ENCODE data around the gene TMEM163.

Gene TMEM163

GRCh38 chr2:134413912-134414311, 304.9 kb downstream of the TMEM163 start:
- Histone ChIP-seq H3K4me3 (ENCODE audit: low read depth in 1 of 2, low read length in 1 of 2) (no peak overlapping the region), H3K4me1 (ENCODE audit: control insufficient read depth in 1 of 2, insufficient read depth in 1 of 2, low read depth in 1 of 2, low read length in 1 of 2) (peaks cover 30 to 32% of the 10 kb centered on the region in 2 experiments), H3K27me3 (no peaks in the 10 kb centered on the region), H3K36me3 (peaks cover 9% of the 10 kb centered on the region), H3K9me3 (no peaks in the 10 kb centered on the region), H3K27ac (no peak overlapping the region)
- TF ChIP-seq, protein P1, sequence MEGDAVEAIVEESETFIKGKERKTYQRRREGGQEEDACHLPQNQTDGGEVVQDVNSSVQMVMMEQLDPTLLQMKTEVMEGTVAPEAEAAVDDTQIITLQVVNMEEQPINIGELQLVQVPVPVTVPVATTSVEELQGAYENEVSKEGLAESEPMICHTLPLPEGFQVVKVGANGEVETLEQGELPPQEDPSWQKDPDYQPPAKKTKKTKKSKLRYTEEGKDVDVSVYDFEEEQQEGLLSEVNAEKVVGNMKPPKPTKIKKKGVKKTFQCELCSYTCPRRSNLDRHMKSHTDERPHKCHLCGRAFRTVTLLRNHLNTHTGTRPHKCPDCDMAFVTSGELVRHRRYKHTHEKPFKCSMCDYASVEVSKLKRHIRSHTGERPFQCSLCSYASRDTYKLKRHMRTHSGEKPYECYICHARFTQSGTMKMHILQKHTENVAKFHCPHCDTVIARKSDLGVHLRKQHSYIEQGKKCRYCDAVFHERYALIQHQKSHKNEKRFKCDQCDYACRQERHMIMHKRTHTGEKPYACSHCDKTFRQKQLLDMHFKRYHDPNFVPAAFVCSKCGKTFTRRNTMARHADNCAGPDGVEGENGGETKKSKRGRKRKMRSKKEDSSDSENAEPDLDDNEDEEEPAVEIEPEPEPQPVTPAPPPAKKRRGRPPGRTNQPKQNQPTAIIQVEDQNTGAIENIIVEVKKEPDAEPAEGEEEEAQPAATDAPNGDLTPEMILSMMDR (IDR thresholded peaks at IDR 0.05) = no peak

GRCh38 chr2:134413430-134413829, 305.4 kb downstream of the TMEM163 start:
- peaks cover 9% of the 10 kb centered on the region for H3K36me3 ChIP-seq
- H3K9me3 ChIP-seq = no peaks in the 10 kb centered on the region
- no peak overlapping the region for H3K27ac ChIP-seq
- no peak overlapping the region for H3K4me3 ChIP-seq (ENCODE audit: low read depth in 1 of 2, low read length in 1 of 2)
- H3K4me1 ChIP-seq (ENCODE audit: control insufficient read depth in 1 of 2, insufficient read depth in 1 of 2, low read depth in 1 of 2, low read length in 1 of 2) = peaks cover 35 to 37% of the 10 kb centered on the region in 2 experiments
- no peaks in the 10 kb centered on the region for H3K27me3 ChIP-seq
- TF ChIP-seq, protein P1 (IDR thresholded peaks at IDR 0.05) = no peak

GRCh38 chr2:134412639-134412999, 306.2 kb downstream of the TMEM163 start:
- Histone ChIP-seq H3K36me3 (peaks cover 9% of the 10 kb centered on the region), H3K27ac (no peak overlapping the region), H3K27me3 (no peaks in the 10 kb centered on the region), H3K9me3 (no peaks in the 10 kb centered on the region), H3K4me3 (ENCODE audit: low read depth in 1 of 2, low read length in 1 of 2) (no peak overlapping the region), H3K4me1 (ENCODE audit: control insufficient read depth in 1 of 2, insufficient read depth in 1 of 2, low read depth in 1 of 2, low read length in 1 of 2) (peaks cover 43 to 45% of the 10 kb centered on the region in 2 experiments)
- TF ChIP-seq, protein P1 (IDR thresholded peaks at IDR 0.05) = no peak

DNA sequence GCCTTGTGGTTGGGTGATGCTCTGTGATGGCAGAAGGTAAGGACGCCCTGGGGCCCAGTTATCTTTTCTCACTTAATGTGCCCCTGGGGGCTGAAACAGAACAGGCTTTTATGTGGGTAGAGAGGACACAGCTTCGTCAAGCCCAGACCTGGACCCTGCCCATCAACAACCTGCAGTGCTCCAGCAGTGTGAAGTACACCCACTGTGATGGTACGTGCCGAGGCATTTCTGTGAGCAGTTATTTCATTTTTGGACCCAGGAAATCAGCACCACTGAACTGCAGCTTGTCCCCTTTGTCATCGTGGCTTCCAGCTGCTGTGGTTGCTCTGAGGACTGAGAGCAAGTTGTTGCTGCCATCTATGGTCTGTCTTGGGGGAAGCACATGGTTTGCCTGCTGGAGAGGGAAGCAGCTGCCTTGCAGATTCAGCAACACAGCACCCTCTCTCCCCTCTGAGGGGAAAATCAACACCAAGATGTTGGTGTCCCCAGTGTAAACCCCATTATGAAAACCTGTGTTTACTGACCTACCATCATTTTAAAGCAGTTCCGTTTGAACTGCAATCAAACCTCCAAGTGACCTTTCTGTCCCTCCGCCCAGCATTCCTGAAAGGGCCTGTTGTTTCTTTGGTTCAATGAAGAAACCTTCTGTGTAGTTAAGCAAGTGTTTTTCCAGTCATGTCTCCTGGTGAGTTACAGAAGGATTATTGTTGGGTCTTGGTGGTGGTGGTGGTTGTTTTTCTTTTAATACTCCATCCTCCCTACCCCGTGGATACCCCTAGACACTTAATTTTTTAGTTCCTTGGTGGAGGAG, 306.8 kb downstream of the TMEM163 start:
- no peaks in the 10 kb centered on the region for H3K27me3 ChIP-seq
- peak overlapping the region in 1 of 2 experiments; percentile 8 for H3K4me3 ChIP-seq (ENCODE audit: low read depth in 1 of 2, low read length in 1 of 2)
- H3K27ac ChIP-seq = peak overlapping the region; percentile 58
- peaks cover 49 to 51% of the 10 kb centered on the region in 2 experiments for H3K4me1 ChIP-seq (ENCODE audit: control insufficient read depth in 1 of 2, insufficient read depth in 1 of 2, low read depth in 1 of 2, low read length in 1 of 2)
- TF ChIP-seq, protein P1 (IDR thresholded peaks at IDR 0.05) = peak; percentile 47
- H3K36me3 ChIP-seq = peaks cover 9% of the 10 kb centered on the region
- H3K9me3 ChIP-seq = no peaks in the 10 kb centered on the region

- Histone ChIP-seq H3K36me3 (peaks cover 9% of the 10 kb centered on the region), H3K4me3 (ENCODE audit: low read depth in 1 of 2, low read length in 1 of 2) (peak overlapping the region in 1 of 2 experiments; percentile 8), H3K27me3 (no peaks in the 10 kb centered on the region), H3K9me3 (no peaks in the 10 kb centered on the region), H3K27ac (peak overlapping the region; percentile 58), H3K4me1 (ENCODE audit: control insufficient read depth in 1 of 2, insufficient read depth in 1 of 2, low read depth in 1 of 2, low read length in 1 of 2) (peaks cover 56 to 58% of the 10 kb centered on the region in 2 experiments)
- TF ChIP-seq, protein P1 (IDR thresholded peaks at IDR 0.05) = no peak
Observed at GRCh38 chr2:134411279-134411827, 307.4 kb downstream of the TMEM163 start.
